Suprapubic skin (tissue), 3 donors: Measurements from ENCODE around the gene S100A1.

Experiments
- CTCF ChIP-seq, 2 donors: fragments of 200-600 bp in 1 of 2; fragments of 450-650 bp in 1 of 2; sonication (generic) in 1 of 2; IDR thresholded peaks; one replicate each; pipeline ENCODE4 v1.5.1; 2016 to 2019; ENCODE audit warnings: antibody characterized with exemption in 2 of 2, mild to moderate bottlenecking in 1 of 2, moderate library complexity in 1 of 2
- POLR2A ChIP-seq, 2 donors: fragments of 450-650 bp; IDR thresholded peaks; one replicate each; pipeline ENCODE4 v1.6.1; 2017; ENCODE audit warnings: antibody characterized with exemption in 2 of 2, mild to moderate bottlenecking in 2 of 2, moderate library complexity in 2 of 2

- TF ChIP-seq POLR2A (IDR thresholded peaks at IDR 0.05) (no peak), CTCF (IDR thresholded peaks at IDR 0.05) (no peak)
Observed at GRCh38 chr1:153638261-153638660, 10.0 kb downstream of the S100A1 start.
